ENCODE measurements around the gene SFR1.
A peak's percentile ranks its signal among the peaks of the same experiment; 100 is the strongest.

Gene SFR1, protein sequence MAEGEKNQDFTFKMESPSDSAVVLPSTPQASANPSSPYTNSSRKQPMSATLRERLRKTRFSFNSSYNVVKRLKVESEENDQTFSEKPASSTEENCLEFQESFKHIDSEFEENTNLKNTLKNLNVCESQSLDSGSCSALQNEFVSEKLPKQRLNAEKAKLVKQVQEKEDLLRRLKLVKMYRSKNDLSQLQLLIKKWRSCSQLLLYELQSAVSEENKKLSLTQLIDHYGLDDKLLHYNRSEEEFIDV

DNA sequence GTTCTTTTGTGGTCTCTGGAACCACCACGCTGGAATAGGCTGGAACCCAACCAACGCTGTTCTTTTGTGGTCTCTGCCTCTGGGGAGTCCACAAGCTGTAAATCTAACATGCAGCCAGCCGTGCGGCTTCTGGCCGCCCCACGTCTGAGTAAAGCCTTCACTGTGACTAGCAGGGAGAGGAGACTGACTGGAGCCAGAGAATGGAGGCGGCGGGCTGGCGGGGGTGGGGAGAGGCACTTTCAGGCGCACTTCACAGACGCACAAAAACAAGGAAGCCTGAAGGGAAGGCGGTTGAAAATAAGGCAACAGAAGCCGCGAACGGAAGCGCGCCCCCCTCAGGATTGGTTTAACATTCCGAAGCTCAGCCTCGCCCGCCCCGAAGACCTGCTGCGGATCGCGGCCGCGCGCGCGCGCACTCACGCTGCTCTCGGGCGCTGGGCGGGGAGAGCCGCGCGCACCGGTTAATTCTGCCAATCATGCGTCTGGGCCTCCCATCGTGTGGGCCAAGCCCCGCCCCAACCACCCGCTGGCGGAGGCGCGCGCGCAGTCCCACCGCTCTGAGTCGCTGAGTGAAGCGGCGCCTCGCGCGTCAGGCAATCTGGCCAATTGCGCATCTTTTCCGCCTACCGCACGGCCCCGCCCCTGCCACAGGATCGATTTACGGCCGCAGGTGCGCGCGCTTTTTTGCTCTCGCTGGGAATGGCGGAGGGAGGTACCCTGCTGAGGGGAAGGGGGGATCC lies at the start of gene SFR1:
Gene SFR1, plus strand, starts transcription at position 687 of the 740 bp plus-strand sequence. Its CDS starts 13 bp downstream, at position 700.
- peak; percentile 88 for DNase-seq (ENCODE audit: low read depth, low spot score)

DNA sequence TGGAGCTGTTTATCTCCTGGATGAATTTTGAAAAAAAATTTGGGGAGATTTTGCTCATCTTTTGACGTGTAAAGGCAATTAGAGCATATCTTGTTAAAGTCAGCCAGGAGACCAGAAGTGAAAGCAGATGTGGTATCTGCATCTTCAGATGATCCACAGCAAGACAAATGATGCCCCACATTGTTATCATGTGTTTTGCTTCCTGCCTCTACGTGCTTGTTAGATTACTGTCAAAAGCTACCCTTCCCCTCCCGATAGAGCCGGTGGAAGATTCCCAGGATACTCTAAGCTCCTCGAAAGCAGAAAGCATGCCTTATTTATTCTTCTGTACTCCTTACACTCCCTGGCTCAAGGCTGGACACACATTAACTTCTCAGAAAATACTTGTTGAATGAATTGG lies 49.2 kb upstream of the SFR1 start:
- no peak for DNase-seq (ENCODE audit: low read depth, low spot score)

DNA sequence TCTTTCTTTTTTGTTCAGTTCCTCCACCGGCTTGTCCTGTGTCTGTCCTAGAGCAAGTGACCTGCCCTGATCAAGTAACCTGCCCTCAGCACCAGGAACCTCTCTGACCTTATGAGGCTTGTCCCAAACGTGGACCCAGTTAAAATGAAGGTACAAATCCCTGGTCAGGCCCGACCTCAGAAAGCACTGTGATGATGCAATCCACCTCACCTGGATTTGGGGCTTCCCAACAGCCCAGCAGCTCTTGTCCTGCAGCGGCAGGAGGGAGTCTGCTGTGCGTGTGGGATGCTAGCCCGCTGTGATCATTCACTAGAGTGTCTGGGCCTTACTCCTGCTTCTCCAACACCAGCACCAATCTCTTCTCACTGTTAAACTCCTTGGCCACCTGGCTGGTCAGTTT lies 47.5 kb upstream of the SFR1 start:
- DNase-seq (ENCODE audit: low read depth, low spot score) = no peak

DNA sequence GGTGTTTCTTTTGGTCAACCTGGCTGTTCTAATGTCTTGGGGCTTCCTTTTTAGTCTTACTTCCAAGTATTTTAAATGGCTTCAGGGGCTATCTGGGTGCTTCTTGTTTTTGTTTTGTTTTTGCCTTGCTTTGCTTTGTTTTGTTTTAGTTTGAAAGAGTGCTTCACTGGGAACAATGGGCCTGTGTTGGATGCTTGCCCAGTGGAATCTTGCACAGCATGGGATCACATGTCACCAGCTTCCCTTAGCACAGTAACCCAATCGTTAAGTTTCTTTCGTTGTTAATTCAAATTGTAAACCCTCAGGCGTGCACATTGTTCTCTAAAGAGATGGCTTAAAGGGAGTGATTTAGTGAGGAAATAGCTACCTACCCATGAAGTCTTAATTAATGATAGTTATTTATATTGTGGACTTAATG lies 45.2 kb upstream of the SFR1 start:
- DNase-seq (ENCODE audit: low read depth, low spot score) = peak; percentile 61

DNA sequence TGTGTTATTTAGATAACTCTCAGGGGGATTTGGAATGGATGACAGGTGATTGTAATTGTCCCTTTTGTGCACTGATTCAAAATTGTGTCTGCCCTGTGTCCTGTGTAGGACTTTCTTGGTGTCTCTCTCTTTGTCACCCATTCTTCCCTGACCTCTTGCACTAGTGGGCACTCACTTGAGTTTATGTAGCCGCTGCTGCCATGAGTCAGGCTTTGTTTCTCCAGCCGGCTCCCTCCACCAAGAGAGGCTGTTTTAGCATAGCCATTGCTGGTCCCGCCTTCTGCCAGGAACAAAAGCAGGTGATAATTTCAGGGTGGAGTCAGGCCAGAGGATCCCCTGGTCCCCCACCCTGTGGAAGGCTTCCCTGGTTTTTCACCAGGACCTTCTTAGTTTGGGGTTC lies 44.7 kb upstream of the SFR1 start:
- no peak for DNase-seq (ENCODE audit: low read depth, low spot score)

DNA sequence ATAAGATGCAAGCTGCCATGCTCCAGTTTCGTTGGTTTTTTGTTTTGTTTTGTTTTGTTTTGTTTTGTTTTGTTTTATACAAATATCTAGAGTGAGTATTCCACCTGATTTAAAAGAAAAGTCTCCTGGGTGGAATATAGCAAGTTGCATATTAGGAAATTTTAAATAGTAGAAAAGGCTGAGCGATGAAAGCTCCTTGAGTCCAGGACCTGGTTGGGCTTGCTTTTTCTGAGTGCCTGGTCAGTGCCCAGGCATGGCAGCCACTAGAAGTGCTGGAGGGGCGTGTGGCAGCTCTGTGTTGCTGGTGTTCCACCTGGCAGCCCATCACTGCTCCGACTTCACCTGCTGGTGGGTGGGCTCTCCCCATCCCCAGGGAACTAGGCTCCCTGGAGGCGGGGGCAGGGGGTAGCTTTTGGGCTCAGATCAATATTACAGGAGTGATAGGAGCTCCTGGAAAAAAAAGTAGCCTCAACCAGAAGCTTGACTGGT lies 44.3 kb upstream of the SFR1 start:
- DNase-seq (ENCODE audit: low read depth, low spot score) = no peak

DNA sequence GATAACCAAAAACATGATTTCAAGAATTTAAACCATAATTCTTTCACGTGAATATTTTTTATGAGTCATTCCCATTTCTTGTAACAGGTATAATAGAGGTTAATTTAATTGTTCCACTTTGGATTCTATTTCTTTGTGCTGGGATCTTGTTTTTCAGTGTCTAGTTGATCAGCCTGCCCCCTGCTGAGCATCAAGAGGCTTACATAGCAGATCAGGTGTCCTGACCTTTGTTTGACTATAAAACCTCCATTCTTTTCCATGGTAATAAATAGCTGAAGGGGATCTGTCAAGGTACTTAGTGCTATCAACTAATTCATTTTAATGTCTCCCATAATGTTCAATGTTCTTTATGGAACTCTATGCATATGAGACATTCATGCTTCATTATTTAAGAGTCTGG lies 41.2 kb upstream of the SFR1 start:
- no peak for DNase-seq (ENCODE audit: low read depth, low spot score)

DNA sequence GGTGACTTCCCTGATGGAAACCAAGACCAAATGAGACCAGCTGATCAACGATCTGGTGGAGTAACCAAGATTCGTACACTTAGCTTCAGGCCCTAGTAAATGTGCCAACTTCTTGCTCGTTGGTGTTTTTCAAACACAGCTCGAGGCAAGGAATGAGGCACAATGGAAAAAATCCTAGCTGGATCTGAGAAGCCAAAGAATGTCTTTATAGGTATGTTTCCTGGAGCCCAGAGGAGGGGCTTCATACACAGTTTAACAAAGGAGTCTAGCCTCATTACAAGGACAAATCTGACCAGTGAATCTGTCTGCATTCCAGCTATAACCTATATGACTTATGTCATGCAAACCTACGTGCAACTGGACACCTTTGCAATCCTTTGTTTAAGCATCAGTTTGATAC lies 40.0 kb upstream of the SFR1 start:
- DNase-seq (ENCODE audit: low read depth, low spot score) = no peak

DNA sequence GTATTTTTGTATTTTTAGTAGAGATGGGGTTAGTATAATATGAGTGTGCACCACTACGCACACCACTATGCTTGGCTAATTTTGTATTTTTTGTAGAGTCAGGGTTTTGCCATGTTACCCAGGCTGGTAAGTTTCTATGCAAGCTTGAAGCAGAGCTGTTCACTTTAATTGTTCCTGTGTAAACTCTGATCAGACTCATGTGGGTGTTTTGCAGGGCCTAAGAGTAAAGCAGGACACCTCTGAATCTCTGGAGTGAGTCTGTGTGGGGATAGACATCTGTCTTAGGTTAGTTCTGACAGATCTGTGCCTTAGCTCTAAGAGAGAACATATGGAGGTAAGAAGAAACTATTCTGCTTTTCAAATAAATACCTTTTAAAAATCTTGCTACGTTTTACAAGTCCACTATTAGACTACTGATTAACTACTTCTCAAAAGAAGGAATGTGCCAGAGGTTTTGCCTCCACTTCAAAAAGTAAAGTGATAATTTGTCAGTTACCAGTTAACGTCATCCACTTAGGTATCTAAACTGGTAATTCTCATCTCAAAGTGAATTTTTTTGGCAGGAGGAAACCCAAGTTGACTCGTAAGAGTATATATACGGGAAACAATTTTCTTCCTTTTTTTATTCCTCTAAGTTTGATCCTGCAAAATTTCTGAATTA lies 37.4 kb upstream of the SFR1 start:
- DNase-seq (ENCODE audit: low read depth, low spot score) = no peak

DNA sequence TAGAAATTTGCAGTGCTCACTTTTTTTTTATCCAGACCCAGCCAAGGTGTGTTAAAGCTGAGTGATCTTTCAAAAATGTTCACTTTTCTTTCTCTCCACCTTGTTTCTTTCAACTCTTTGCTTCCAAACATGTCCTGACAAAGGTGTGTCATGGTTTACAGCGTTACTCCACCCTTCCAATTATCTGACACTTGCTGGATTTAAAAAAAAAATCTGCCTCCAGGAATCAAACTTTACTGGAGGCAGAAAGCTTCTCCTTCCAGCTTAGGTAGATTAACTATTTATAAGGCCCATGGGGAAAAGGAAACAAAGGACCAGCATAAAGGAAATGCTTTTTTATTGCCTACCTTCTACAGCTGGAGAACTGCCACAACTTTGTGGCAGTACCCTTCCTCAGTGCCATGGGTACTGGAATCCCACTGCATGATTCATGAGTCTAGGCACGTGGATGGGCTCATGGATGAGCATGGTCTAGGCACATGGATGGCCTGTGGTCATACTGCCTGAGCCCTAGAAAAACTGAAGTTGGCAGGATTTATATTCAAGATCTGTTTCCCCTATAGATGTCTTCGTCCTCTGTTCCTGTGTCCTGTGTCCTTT lies 36.1 kb upstream of the SFR1 start, which contains the start of gene COL17A1:
Gene COL17A1, minus strand, starts transcription at position 80 of the 600 bp plus-strand sequence. CDS start 5,207 bp downstream, outside the sequence.
- no peak for DNase-seq (ENCODE audit: low read depth, low spot score)

DNA sequence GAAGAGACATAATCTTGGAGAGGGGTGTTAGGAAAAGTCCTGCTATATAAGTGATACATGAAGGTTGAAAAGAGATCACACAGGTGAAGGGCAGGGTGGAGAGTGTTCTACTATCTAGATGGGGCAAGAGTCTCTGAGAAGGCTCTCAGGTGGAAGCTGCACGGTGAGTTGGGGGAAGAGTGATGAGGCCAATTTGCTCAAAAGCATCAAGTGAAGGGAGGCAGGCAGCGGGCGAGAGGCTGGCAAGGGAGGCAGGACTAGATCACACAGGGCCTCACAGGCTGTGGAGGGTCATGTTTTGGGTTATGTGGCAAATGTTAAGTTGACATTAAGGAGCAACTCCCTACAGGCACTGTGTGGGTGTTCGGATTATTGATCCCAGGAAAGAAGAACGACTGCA lies 33.7 kb upstream of the SFR1 start:
- no peak for DNase-seq (ENCODE audit: low read depth, low spot score)

DNA sequence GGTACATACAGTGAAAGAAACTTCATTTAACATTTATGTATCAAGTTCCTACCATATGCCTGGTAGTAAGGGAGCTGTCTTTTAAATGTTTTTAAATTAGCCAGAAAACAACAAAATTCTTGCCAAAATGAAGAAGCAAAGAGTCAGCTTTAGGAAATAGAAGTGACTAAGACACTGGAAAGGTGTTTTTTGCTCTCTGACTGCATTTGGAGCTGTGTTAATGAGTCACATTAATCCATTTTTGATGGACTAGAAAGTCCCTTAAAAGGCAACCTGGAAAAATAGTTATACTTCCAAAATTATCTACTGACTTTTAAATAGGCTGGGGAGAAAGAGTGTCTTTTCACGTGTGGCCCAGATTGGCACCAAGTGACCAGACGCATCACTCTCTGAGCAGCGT lies 32.4 kb upstream of the SFR1 start:
- DNase-seq (ENCODE audit: low read depth, low spot score) = no peak

DNA sequence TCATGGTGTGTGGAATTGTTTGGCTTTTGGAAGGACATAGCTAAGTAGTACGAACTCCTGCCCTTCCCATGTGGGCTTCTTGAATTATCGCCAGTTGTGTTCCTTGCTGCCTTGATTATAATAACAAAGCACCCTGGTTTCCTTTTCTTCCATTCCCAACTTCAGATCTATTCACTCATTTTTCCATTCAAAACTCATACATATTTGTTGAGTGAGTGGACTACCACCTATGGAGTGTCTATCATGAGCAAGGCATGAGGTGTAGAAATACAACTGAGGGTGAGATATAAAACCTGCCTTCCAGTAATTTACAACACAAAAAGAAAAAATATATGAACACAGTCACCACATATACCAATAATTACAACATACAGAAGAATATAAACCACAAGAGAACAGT lies 31.4 kb upstream of the SFR1 start:
- DNase-seq (ENCODE audit: low read depth, low spot score) = no peak

DNA sequence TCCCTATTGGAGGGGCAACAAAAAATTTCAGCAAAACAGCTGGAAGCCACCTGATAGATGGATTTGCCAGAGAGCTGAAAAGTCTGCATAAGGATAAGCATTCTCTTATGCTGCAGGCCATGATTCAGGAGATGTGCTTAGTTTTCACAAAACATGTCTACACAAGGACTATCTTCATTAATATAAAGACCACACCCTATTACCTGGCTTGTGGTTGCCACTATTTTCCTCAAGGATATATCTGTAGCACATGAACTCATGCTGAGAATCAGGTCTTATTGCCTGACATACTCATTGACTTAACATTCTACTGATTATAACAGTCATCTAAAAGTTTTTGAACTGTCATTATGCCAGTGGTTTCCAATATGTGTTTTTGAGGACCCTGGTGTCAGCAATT lies 29.2 kb upstream of the SFR1 start:
- DNase-seq (ENCODE audit: low read depth, low spot score) = no peak

DNA sequence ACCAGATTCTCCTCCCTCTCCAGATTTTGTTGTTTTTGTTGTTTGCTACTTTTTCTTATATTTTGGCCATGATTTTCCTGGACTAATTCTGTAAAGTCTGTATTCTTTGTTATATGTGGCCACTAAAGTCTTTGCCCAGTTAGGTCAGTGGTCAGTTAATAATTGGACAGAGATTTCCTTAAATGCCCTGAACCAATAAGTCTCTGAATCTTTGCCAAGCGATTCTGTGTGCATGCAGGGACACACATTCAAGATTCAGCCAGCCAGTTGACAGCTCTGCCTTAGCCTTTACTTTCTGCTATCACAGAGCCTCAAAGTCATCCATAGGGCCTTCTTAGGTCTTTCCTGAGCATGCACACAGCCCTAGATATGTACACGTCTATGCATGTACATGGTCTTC lies 25.3 kb upstream of the SFR1 start:
- DNase-seq (ENCODE audit: low read depth, low spot score) = no peak

DNA sequence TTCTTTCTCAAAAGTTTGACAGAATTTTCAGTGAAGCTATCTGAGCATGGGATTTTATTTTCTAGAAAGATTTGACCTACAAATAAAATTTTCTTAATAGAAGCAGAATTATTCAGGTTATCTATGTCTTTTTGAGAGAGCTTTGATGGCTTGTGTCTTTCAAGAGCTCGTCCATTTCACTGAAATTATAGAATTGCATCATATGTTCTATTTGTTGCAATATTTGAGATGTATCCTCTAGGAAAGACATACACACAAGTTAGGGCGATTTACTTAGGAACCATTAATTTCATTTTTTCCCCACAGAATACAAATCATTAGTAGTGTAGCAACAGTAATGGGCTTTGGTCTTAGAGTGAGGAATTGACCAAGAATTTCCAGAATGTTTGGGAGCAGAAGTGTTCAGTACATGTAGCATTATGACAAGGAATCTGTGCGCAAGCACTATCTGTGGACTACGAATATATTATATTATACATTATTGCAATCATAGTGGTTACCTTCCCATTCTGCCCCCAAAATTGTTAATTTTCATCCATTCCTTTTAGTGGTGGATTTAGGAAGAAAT lies 23.5 kb upstream of the SFR1 start:
- no peak for DNase-seq (ENCODE audit: low read depth, low spot score)

DNA sequence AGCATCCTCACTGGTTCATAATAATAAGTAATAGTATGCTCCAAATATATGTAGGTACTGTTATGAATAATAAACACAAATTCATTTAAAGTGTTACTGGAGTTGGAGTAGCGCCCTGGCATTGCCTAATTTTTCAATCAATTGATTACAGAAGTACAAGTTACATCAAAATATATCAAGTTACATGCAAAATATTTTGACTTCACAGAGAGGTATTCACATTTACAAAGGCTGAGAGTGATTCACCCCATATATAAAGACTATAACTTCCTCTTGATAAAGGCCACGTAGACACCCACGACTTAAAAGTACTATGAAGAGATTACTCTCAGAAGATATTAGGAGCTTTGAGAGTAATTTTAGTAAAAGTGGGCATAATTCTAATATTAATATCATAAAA lies 22.7 kb upstream of the SFR1 start:
- DNase-seq (ENCODE audit: low read depth, low spot score) = no peak

DNA sequence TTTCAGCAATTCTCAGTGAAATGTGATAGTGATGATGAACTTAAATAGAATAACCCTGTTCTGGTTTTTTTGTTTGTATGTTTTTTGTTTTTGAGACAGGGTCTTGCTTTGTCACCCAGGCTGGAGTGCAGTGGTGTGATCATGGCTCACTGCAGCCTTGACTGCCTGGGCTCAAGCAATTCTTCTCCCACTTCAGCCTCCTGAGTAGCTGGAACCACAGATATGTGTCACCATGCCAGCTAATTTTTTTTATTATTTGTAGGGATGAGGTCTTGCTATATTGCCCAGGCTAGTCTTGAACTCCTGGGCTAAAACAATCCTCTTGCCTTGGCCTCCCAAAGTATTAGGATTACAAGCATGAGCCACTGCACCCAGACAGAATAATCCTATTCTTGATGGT lies 22.0 kb upstream of the SFR1 start:
- DNase-seq (ENCODE audit: low read depth, low spot score) = no peak

DNA sequence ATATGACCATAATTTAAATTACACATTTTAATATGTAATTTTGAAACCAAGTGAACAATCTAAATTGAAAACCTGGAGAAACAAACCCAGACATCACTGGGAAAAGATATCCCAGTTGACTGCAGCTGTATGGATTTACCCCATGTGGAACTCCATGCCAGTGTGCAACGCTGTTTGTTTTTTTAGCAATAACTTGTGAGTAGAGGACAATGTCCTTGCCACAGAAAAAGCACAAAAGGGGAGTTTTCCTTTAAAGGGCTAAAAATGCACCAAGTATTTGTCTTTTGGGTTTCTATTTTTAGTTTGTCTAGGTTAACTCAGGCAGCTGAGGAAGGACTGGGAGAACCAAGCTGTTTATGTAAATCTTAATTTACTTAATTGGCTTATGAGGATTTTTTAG lies 21.2 kb upstream of the SFR1 start:
- no peak for DNase-seq (ENCODE audit: low read depth, low spot score)

DNA sequence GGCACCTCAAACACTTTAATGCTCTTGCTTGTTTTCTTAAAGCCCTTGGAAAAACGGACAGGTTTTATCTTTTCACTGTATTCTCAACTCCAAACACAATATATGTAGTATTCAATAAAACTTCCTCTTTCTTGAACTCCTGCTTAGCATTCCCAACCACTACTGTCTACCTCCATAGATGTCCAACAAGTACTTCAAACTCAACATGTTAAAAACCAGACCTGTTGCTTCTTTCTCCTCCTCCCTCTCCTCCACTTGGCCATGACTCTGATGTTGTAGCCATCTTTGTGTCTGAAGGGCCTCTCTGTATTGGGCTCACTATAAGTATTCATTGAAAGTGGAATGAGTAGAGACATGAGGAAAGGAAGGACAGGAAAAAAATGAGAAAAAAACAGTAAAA lies 20.1 kb upstream of the SFR1 start:
- no peak for DNase-seq (ENCODE audit: low read depth, low spot score)

DNA sequence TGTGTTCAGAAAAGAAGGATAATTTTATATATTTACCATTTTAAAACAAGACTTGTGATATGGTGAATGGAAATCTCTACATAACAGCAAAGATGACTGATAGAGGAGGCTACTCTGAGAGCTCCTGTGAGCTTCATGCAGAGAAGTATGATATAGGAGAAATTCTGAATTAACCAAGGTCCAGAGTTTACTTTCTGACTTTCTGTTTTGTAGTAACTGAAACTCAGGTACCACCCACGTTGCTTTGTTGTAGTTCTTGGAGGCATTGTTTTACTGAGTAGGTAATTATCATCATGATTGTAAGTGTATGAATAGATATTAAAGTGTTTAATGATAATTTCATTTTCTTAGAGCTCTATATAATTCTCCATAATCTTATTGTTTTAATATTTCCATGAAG lies 18.0 kb upstream of the SFR1 start:
- no peak for DNase-seq (ENCODE audit: low read depth, low spot score)

DNA sequence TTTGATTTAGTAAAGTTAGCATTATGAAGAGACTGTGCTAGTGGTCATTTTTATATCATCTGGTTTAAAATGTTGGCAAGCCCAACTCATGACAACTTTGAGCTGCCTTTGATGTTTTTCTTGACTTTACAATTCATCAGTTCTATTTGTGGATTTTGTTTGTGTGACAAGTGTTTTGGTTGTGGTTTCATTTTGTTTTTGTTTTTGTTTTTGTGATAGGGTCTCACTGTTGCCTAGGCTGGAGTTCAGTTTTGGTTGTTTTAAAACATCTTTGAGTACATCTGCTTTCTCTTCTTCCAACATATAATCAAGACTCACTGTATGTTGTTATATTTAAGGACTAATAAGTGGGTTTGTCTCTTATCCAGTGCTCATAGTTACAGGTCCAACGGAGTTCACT lies 17.6 kb upstream of the SFR1 start:
- DNase-seq (ENCODE audit: low read depth, low spot score) = no peak

Measured in iPS DF 19.7 (cell line).